LNCAP (cell line): ENCODE measurements around the gene ENDOD1.

Experiments
- TF ChIP-seq, protein P1 (sequence below): fragments of 450-650 bp; IDR thresholded peaks from 2 replicates; pipeline ENCODE4 v1.5.1; 2017; ENCODE audit warnings: mild to moderate bottlenecking

The ENDOD1 gene

DNA sequence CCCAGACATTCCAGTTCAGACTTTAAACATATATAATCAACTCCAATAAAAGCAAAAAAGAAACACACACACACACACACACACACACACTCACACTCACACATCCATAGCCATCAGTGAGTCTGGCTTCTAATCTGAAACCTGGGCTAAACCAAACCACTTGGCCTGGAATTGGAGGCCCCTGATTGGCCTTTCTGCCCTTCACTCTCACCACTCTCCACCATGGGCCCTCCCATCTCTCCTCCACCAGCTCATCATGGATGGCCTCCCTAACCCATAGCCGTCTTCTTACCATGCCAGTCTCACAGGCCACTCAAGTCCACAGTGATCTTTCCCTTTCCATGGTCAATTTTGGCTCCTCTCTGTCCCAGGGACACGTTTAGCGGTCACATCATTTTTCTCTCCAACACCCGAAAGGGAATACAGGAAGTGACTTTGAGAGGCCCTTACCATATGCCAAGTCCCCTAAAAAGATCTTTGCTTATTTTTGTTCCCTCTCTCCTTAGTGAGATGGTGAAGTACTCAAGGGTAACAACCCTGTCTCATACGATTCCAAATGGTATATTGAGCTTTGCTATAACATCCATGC lies 66.6 kb downstream of the ENDOD1 start:
- TF ChIP-seq, protein P1, sequence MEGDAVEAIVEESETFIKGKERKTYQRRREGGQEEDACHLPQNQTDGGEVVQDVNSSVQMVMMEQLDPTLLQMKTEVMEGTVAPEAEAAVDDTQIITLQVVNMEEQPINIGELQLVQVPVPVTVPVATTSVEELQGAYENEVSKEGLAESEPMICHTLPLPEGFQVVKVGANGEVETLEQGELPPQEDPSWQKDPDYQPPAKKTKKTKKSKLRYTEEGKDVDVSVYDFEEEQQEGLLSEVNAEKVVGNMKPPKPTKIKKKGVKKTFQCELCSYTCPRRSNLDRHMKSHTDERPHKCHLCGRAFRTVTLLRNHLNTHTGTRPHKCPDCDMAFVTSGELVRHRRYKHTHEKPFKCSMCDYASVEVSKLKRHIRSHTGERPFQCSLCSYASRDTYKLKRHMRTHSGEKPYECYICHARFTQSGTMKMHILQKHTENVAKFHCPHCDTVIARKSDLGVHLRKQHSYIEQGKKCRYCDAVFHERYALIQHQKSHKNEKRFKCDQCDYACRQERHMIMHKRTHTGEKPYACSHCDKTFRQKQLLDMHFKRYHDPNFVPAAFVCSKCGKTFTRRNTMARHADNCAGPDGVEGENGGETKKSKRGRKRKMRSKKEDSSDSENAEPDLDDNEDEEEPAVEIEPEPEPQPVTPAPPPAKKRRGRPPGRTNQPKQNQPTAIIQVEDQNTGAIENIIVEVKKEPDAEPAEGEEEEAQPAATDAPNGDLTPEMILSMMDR = no peak

DNA sequence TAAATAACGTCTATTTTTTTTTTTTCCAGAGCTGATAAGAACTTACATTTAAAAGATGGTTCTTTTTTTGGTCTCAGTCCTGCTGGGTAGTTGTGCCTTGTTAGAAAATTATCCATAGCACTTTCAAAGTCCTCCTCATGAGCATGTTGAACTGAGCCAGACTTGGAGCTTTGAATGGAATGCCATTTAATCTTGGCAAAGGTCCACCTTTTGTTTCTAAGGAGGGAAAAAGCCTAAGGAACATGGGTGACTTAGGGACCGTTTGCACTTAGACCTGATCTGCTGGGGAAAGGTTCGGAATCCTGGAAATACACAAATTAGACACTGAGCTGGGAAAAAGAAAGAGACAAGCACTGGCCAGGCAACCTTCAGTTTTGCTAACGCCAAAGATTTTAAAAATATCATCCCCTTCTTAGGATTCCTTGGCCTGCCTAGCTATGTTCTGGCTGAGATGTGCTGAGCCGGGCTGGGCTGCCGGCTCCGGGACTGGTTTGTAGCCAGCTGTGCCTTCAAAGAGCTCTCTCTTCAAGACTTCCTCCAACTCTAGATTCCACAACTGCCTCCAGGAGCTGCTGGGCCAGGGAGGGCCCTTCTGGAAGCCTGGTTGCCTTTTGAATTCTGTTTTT lies 67.4 kb downstream of the ENDOD1 start:
- TF ChIP-seq, protein P1 = no peak

DNA sequence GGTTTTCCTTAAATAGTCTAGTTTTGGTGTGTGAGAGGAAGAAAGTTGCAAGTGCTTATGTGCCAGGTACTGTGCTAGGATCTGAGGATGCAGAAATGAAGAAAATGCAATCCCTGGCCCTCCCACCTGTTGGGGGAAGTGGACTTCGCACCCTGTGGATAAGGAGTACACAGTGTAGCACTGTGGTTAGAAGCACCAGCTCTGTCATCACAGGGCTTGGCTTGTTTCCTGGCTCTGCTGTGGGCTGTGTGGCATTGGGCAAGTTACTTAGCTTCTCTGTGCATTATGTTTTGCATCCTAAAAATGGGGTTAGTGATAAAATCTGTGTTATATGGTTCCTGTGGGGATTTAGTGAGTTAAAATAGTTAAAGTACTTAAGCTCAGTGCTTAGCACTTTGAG lies 68.2 kb downstream of the ENDOD1 start:
- TF ChIP-seq, protein P1 = no peak

DNA sequence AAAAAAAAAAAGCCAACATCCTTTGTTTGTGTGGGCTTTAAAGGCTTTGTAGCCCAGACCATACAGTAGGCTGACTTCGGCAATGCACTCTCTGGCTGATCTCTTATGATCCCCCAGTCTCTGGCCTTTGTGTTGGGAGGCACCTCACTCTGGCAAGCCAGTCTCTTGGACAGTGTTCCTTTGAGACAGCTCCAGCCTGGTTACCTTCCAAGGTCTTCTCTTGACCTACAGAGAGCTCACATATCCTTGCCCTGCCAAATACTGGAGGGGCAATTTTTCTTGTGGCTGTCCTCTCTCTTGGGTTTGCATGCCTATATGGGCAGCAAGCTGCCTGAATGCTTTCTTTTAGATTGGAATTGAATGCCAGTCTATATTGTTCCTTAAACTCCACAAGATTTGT lies 71.6 kb downstream of the ENDOD1 start:
- TF ChIP-seq, protein P1 = no peak

DNA sequence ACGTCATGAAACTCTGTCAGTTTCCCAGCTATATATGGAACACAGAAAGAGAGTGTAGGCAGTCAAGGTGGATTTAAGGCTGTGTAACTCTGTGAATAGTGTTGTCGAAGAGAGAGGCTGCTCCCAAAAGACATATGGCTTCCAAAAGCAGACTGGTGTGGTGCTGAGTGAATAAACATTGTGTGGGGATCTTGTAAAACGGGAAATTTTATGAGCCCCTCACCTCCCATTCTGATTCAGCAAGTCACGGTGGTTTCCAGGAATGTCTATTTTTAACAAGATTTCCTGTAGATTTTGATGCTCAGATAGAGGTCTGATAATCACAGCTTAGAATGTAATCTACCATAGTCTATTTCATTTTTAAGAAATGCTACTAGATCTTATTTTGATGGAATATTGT lies 73.5 kb downstream of the ENDOD1 start:
- TF ChIP-seq, protein P1 = no peak

DNA sequence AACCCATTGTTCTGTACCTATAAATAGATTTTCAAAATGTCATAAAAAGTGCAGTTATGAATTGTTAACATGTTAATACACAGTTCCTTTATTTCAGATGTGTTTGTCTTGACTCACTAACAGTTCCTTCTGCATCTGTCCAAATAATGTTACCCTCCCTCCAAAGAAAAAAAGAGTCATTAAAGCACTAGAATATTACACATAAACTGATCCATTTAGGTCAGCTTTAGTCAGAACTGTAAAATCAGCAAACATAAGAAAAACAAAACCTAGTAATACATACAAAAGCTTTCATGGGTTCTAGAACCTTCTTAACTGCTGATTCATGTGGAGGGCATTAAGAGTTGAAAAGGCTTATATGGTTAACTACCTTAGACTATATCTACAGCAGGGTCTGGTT lies 76.0 kb downstream of the ENDOD1 start:
- TF ChIP-seq, protein P1 = no peak

DNA sequence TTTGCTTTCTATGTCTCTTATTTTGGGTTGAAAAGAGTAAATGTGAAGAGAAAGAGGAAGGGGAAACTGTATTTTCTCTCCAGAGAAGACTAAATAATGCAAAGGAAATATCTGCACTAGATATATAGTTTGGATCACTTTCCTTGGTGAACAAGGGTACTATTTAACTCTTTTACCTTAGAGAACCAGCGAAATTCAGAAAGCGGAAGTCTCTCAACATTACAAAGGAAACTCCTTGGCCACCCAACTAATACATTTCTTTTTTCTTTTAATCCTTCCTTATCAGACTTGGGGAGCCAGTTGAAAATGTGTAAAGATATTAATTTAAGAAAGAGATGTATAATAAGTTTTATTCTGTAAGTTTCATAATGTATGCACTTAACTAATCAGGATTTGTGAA lies 77.1 kb downstream of the ENDOD1 start:
- TF ChIP-seq, protein P1 = no peak
